Upper lobe of right lung (tissue), 1 donor: ENCODE results near the gene FBLIM1. TPM values are rescaled to one million over a fixed set of nuclear protein-coding genes. Genes with fewer than 3 reads are reported as not detected.

Experiments used
- ATAC-seq: fragments of 200-7000 bp; cut with Tn5 transposase; one replicate; pipeline ENCODE4 v1.9.1; 2020; ENCODE audit warnings: mild to moderate bottlenecking, moderate library complexity
- DNase-seq: peaks from one replicate; pipeline ENCODE4 v3.0.0-alpha.2; 2020
- H3K27ac ChIP-seq: fragments of 200-600 bp; one replicate; pipeline ENCODE4 v1.8.0; 2022
- H3K27me3 ChIP-seq: fragments of 200-600 bp; one replicate; pipeline ENCODE4 v1.8.0; 2022; ENCODE audit warnings: mild to moderate bottlenecking
- H3K36me3 ChIP-seq: fragments of 200-600 bp; one replicate; pipeline ENCODE4 v1.8.0; 2022
- H3K4me1 ChIP-seq: fragments of 200-600 bp; one replicate; pipeline ENCODE4 v1.8.0; 2022
- H3K4me3 ChIP-seq: fragments of 200-600 bp; one replicate; pipeline ENCODE4 v1.8.0; 2022; ENCODE audit warnings: mild to moderate bottlenecking
- H3K9me3 ChIP-seq: fragments of 200-600 bp; one replicate; pipeline ENCODE4 v1.8.0; 2022
- CTCF ChIP-seq: fragments of 200-600 bp; IDR thresholded peaks from one replicate; pipeline ENCODE4 v1.8.0; 2022; ENCODE audit warnings: antibody characterized with exemption
- intact Hi-C: fragments of 100-400 bp; cut with DNase I; formaldehyde crosslinking; loops from one replicate; pipeline ENCODE4 v1.11.0; 2022
- total RNA-seq: library from RNA; stranded (reverse); fragmentation: NEBNext Ultra II Directional; extraction: Animal tissue kit (Norgen Biotek cat#: 25700); gene quantifications from one replicate; pipeline ENCODE4 v1.2.1, GENCODE V29; 2021
- donor health status: DM: no; HTN: yes; CAD: no; lungs with severe emphysema.

Gene FBLIM1
- total RNA-seq, 1 donor from 2014 or later, result 39.0 TPM

GRCh38 chr1:15767941-15768340, 9.3 kb downstream of the FBLIM1 start:
- DNase-seq, result no peak
- TF ChIP-seq CTCF, result no peak
- Histone ChIP-seq H3K4me3 (no peak overlapping the region), H3K27ac (no peak overlapping the region), H3K9me3 (no peaks in the 10 kb centered on the region), H3K27me3 (no peaks in the 10 kb centered on the region), H3K36me3 (peaks cover 25% of the 10 kb centered on the region), H3K4me1 (no peaks in the 10 kb centered on the region)
- intact Hi-C loops, result no loop called here
- no peak for ATAC-seq

- Histone ChIP-seq H3K4me1 (no peaks in the 10 kb centered on the region), H3K27ac (no peak overlapping the region)
Observed at GRCh38 chr1:15768388-15768787, 9.8 kb downstream of the FBLIM1 start.

GRCh38 chr1:15770313-15770962, 11.8 kb downstream of the FBLIM1 start:
- Histone ChIP-seq H3K27ac (no peak overlapping the region), H3K36me3 (peaks cover 35% of the 10 kb centered on the region)
- peak; percentile 27 for ATAC-seq

More at GRCh38 chr1:15768388-15768787, 9.8 kb downstream of the FBLIM1 start:
- peaks cover 26% of the 10 kb centered on the region for H3K36me3 ChIP-seq
- TF ChIP-seq CTCF, result no peak
- intact Hi-C loops, result no loop called here
- DNase-seq (no peak), ATAC-seq (no peak)
- no peak overlapping the region for H3K4me3 ChIP-seq
- H3K27me3 ChIP-seq, result no peaks in the 10 kb centered on the region
- no peaks in the 10 kb centered on the region for H3K9me3 ChIP-seq

GRCh38 chr1:15771836-15772515, 13.4 kb downstream of the FBLIM1 start:
- Histone ChIP-seq H3K4me1 (no peaks in the 10 kb centered on the region), H3K36me3 (peaks cover 37% of the 10 kb centered on the region), H3K27ac (no peak overlapping the region), H3K4me3 (no peak overlapping the region), H3K27me3 (no peaks in the 10 kb centered on the region), H3K9me3 (no peaks in the 10 kb centered on the region)
- DNase-seq (no peak), ATAC-seq (no peak)
- no peak for TF ChIP-seq CTCF
- intact Hi-C loops, result no loop called here

More at GRCh38 chr1:15770313-15770962, 11.8 kb downstream of the FBLIM1 start:
- Histone ChIP-seq H3K27me3 (no peaks in the 10 kb centered on the region), H3K4me3 (no peak overlapping the region), H3K9me3 (no peaks in the 10 kb centered on the region), H3K4me1 (no peaks in the 10 kb centered on the region)
- no peak for TF ChIP-seq CTCF
- intact Hi-C loops, result no loop called here
- no peak for DNase-seq

GRCh38 chr1:15775706-15776105, 17.1 kb downstream of the FBLIM1 start:
- no peak for DNase-seq
- Histone ChIP-seq H3K4me1 (no peaks in the 10 kb centered on the region), H3K27me3 (no peaks in the 10 kb centered on the region), H3K36me3 (peaks cover 44% of the 10 kb centered on the region), H3K4me3 (no peak overlapping the region), H3K27ac (no peak overlapping the region), H3K9me3 (no peaks in the 10 kb centered on the region)
- no peak for TF ChIP-seq CTCF
- no peak for ATAC-seq
- intact Hi-C loops, result no loop called here
